ENCODE measurements around the gene UPB1. TPM values are rescaled to one million over a fixed set of nuclear protein-coding genes. Genes with fewer than 3 reads are reported as not detected.

UPB1 gene
- total RNA-seq, 2 experiments from 2014 or later: 0.08 TPM; not detected in 1

GRCh38 chr22:24494167-24494527, 985 bp upstream of the UPB1 start:
- DNase-seq: no peak
- H3K9me3 Mint-ChIP-seq: no peaks in the 10 kb centered on the region
- peaks cover 10% of the 10 kb centered on the region for H3K4me1 Mint-ChIP-seq
- H3K27me3 Mint-ChIP-seq: peaks cover 47% of the 10 kb centered on the region
- no peaks in the 10 kb centered on the region for H3K36me3 Mint-ChIP-seq
- H3K4me3 Mint-ChIP-seq: no peak overlapping the region
- H3K27ac Mint-ChIP-seq: no peak overlapping the region

- Mint-ChIP-seq H3K4me3 (no peak overlapping the region), H3K27me3 (peaks cover 47% of the 10 kb centered on the region), H3K27ac (no peak overlapping the region), H3K9me3 (no peaks in the 10 kb centered on the region), H3K4me1 (peaks cover 10% of the 10 kb centered on the region), H3K36me3 (no peaks in the 10 kb centered on the region)
- no peak for DNase-seq
Measured at GRCh38 chr22:24495365-24495675, 188 bp downstream of the UPB1 start.

DNA sequence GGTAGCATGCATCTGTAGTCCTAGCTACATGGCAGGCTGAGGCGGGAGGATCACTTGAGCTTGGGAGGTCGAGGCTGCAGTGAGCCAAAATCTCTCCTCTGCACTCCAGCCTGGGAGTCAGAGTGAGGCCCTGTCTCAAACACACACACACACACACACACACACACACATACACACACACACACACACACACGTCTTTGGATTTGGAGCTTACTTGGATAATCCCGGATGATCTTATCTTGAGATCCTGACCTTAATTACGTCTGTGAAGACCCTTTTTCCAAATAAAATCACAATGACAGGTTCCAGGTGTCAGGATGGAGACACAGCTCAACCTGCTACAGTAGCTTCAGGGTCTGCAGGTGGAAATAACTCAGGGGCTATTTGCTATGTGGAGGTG, 1.1 kb downstream of the UPB1 start:
- Mint-ChIP-seq H3K4me3 (no peak overlapping the region), H3K36me3 (no peaks in the 10 kb centered on the region), H3K9me3 (no peaks in the 10 kb centered on the region), H3K27ac (no peak overlapping the region), H3K4me1 (peaks cover 10% of the 10 kb centered on the region), H3K27me3 (peaks cover 45% of the 10 kb centered on the region)
- DNase-seq: no peak

GRCh38 chr22:24496661-24497060, 1.5 kb downstream of the UPB1 start:
- no peak for DNase-seq
- peaks cover 10% of the 10 kb centered on the region for H3K4me1 Mint-ChIP-seq
- no peak overlapping the region for H3K4me3 Mint-ChIP-seq
- no peaks in the 10 kb centered on the region for H3K9me3 Mint-ChIP-seq
- no peaks in the 10 kb centered on the region for H3K36me3 Mint-ChIP-seq
- H3K27me3 Mint-ChIP-seq: peaks cover 41% of the 10 kb centered on the region
- no peak overlapping the region for H3K27ac Mint-ChIP-seq

DNA sequence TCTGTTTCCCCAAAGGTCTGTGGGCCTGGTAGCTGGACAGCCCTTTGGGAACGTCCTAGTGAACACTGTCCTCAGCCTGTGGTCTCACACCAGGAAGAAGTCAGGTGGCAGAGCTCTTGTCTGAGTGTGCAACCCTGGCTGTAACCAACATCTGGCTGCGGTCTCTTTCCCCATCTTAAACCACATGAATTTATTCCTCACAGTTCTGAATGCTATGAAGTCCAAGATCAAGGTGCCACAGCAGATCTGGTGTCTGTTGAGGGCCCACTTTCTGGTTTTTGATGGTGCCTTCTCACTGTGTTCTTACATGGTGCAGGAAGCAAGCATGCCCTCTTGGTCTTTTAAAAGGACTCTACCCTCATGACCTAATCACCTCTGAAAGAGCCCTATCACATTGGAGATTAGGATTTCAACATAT, 2.7 kb downstream of the UPB1 start:
- Mint-ChIP-seq H3K4me1 (peaks cover 10% of the 10 kb centered on the region), H3K36me3 (no peaks in the 10 kb centered on the region), H3K4me3 (no peak overlapping the region), H3K27ac (no peak overlapping the region), H3K9me3 (no peaks in the 10 kb centered on the region), H3K27me3 (peaks cover 36% of the 10 kb centered on the region)
- DNase-seq: no peak

DNA sequence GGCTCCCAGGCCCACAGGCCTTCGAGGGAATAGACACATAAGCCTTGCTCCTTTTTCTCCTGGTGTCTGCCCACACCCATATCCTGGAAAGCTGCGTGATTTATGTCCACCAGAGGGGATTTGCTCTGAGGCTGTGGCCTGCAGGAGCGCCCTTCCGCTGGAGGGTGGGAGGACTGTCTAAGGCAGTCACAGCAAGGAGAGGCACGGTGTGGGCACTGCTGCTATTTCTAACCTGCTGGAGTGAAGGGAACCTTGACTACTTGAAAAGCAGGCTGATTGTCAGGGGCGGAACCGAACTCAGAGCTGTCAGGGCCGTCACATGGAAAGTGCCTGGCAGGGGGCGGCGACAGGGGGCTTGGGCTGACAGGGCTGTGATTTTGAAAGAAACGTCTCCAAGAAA, 3.7 kb downstream of the UPB1 start:
- Mint-ChIP-seq H3K27me3 (peaks cover 26% of the 10 kb centered on the region), H3K4me3 (no peak overlapping the region), H3K4me1 (peaks cover 15% of the 10 kb centered on the region), H3K9me3 (no peaks in the 10 kb centered on the region), H3K27ac (no peak overlapping the region), H3K36me3 (no peaks in the 10 kb centered on the region)
- no peak for DNase-seq

DNA sequence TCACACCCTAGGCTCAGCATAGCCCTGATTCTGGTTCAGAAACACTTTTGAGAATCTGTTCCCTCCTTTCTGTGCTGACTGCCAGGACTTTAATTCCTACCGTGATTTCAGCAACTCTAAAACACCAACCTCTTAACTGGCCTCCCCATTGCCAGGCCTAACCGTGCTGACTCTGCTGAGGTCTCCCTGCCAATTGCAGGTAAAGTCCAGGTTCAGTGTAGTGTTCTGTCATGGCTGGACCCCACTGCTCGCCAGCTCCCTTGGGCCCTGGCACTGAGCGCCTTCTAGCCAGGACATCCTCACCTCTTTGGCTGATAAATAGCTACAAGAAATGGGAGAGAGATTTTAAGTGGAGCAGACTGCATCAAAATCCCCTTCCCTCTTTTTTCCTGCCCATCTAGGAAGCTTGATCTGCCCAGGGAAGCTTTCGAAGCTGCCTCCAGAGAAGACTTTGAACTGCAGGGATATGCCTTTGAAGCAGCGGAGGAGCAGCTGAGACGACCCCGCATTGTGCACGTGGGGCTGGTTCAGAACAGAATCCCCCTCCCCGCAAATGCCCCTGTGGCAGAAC, 4.7 kb downstream of the UPB1 start:
- no peak overlapping the region for H3K27ac Mint-ChIP-seq
- no peaks in the 10 kb centered on the region for H3K36me3 Mint-ChIP-seq
- H3K4me3 Mint-ChIP-seq: no peak overlapping the region
- peaks cover 15% of the 10 kb centered on the region for H3K4me1 Mint-ChIP-seq
- DNase-seq: no peak
- peaks cover 19% of the 10 kb centered on the region for H3K27me3 Mint-ChIP-seq
- H3K9me3 Mint-ChIP-seq: no peaks in the 10 kb centered on the region

DNA sequence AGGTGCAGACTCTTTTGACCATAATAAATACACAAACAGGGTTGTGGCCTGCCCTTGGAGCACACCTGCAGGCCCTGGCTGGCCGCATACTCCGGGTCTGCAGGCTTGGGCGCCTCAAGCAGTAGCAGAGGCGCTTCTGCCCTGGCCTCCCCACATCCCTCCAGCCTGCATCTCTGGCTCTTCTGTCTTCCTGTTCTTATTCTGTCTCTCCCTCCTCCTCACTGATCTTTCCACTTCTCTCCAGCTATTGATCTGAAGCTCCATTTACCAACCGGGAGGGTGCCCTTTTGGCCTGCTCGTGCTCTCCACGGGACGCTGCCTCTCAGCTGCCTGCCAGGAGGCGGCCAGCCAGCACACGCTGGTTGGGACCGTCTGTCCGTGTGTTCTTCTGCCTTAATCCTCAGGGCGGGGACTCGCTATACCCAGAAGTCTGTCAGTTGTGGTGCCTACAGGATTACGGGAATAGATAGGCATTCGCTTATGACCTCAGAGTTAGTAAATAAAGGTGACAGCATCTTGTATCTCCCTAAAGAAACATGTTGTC, 5.2 kb downstream of the UPB1 start:
- DNase-seq: no peak
- H3K4me1 Mint-ChIP-seq: peaks cover 15% of the 10 kb centered on the region
- H3K4me3 Mint-ChIP-seq: no peak overlapping the region
- H3K36me3 Mint-ChIP-seq: no peaks in the 10 kb centered on the region
- no peak overlapping the region for H3K27ac Mint-ChIP-seq
- H3K9me3 Mint-ChIP-seq: no peaks in the 10 kb centered on the region
- H3K27me3 Mint-ChIP-seq: peaks cover 14% of the 10 kb centered on the region

DNA sequence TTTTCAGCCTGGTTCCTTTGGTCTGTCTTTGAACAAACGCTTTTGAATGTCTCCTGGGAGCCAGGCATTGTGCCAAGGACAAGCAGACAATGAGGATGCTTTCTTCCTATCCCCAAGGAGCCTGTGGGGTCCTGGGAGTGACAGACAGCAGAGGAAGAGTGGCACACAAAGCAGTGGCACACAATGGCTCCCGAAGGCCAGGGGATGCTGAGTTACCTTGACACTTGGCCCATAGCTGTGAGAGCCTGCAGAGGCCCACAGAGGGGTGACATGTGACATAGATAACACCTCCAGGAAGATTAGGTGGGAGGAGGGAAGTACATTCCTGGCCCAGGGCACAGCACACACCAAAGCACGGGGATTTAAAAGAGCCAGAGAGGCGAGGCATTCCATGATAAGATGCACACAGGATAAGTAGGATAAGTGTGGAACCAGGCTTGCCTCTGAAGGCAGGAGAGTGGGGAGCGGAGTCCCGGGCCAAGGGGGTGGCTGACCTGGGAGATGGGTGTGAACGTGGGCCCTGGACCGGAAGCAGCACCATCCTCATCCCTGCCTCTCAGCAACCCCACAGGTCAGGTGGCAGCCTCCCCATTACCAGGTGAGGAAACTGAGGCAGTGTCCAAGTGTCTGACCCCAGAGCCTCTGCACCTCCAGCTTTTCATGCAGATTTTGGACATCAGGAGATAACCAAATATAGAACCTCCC, 6.3 kb downstream of the UPB1 start:
- peaks cover 15% of the 10 kb centered on the region for H3K4me1 Mint-ChIP-seq
- no peak overlapping the region for H3K4me3 Mint-ChIP-seq
- DNase-seq: no peak
- peaks cover 6% of the 10 kb centered on the region for H3K27me3 Mint-ChIP-seq
- no peaks in the 10 kb centered on the region for H3K9me3 Mint-ChIP-seq
- no peaks in the 10 kb centered on the region for H3K36me3 Mint-ChIP-seq
- H3K27ac Mint-ChIP-seq: no peak overlapping the region

- Mint-ChIP-seq H3K27ac (no peak overlapping the region), H3K36me3 (no peaks in the 10 kb centered on the region), H3K9me3 (no peaks in the 10 kb centered on the region), H3K4me1 (peaks cover 15% of the 10 kb centered on the region), H3K27me3 (peaks cover 6% of the 10 kb centered on the region), H3K4me3 (no peak overlapping the region)
- no peak for DNase-seq
Measured at GRCh38 chr22:24502034-24502433, 6.9 kb downstream of the UPB1 start.

- Mint-ChIP-seq H3K4me1 (peaks cover 15% of the 10 kb centered on the region), H3K9me3 (no peaks in the 10 kb centered on the region), H3K27me3 (peaks cover 6% of the 10 kb centered on the region), H3K27ac (no peak overlapping the region), H3K36me3 (no peaks in the 10 kb centered on the region), H3K4me3 (no peak overlapping the region)
- DNase-seq: no peak
Measured at GRCh38 chr22:24502541-24502940, 7.4 kb downstream of the UPB1 start.

- Mint-ChIP-seq H3K27ac (no peak overlapping the region), H3K4me3 (no peak overlapping the region), H3K27me3 (peaks cover 6% of the 10 kb centered on the region), H3K4me1 (peaks cover 8% of the 10 kb centered on the region), H3K36me3 (no peaks in the 10 kb centered on the region), H3K9me3 (no peaks in the 10 kb centered on the region)
- DNase-seq: peak; percentile 61
Measured at GRCh38 chr22:24503137-24503842, 8.2 kb downstream of the UPB1 start.

DNA sequence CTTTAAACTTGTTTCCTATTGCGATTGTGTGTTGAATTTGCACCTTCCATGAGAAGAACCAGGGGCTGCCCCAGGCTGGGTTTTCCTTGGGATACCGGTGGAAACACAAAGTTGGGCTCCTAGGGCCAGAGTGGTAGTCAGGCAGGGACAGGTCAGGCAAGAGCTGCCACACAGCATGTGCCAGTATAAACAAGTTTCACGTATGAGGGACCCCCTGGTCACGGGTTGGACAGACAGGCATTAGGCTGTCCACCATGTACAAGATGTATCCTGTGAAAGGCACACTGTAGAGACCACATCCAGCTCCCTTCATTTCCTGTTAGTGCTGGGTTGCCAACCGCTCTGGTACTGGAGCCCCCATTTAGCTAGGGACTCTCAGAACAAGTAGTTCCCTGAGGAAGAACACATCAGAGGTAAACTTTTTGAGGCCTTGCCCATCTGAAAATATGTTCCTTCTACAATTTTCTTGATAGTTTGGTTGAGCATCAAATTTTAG, 8.8 kb downstream of the UPB1 start:
- no peaks in the 10 kb centered on the region for H3K36me3 Mint-ChIP-seq
- H3K4me3 Mint-ChIP-seq: no peak overlapping the region
- H3K9me3 Mint-ChIP-seq: no peaks in the 10 kb centered on the region
- no peak overlapping the region for H3K27ac Mint-ChIP-seq
- peaks cover 6% of the 10 kb centered on the region for H3K27me3 Mint-ChIP-seq
- DNase-seq: no peak
- H3K4me1 Mint-ChIP-seq: peaks cover 5% of the 10 kb centered on the region

GRCh38 chr22:24504540-24504939, 9.4 kb downstream of the UPB1 start:
- Mint-ChIP-seq H3K36me3 (no peaks in the 10 kb centered on the region), H3K4me3 (no peak overlapping the region), H3K27me3 (peaks cover 6% of the 10 kb centered on the region), H3K9me3 (no peaks in the 10 kb centered on the region), H3K27ac (no peak overlapping the region), H3K4me1 (peaks cover 5% of the 10 kb centered on the region)
- no peak for DNase-seq

DNA sequence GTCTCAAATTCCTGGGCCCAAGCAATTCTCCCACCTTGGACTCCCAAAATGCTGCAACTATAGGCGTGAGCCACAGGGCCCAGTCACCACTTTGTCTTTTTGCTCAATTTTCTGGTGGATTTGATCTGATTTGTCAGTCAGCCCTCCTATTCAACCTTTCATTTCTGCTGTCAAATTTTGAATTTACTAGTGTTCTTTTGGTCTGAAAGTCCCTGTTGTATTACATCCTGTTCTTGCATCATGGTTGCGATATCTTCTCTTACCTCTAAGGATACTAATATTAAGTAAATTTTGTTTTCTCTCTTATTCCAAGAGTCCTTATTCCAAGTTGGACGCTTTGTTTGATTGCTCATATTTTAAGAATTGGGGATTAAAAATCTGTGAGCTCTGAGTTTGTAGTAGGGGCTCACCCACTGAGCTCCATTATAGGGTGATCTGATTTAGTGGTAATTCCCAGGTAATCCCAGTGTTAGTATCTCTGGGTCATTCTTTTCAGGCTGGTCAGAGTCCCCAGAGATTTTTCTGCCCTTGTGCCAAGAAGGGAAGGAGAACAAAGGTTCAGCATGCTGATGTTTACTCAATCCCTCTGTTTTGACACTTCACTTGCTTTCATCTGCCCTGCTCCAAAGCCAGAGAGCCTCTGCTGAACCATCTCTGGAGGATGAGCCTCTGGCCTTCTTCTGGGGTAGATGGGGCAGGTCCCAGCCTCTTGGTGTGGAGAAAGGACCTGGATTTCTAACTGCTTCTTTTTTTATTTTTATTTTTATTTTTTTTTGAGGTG, 10.0 kb downstream of the UPB1 start:
- Mint-ChIP-seq H3K4me1 (peaks cover 5% of the 10 kb centered on the region), H3K9me3 (no peaks in the 10 kb centered on the region), H3K27ac (no peak overlapping the region), H3K27me3 (peaks cover 6% of the 10 kb centered on the region), H3K4me3 (no peak overlapping the region), H3K36me3 (no peaks in the 10 kb centered on the region)
- DNase-seq: no peak
